T47D (cell line): ENCODE data around the gene MOB3C.

Experiments
- DNase-seq, 2 experiments: peaks; one replicate each; pipeline versions ENCODE4 v3.0.0 to v3.0.0-alpha.2; 2011 to 2012; ENCODE audit warnings: low read depth in 1 of 2, low spot score in 1 of 2
- JUND ChIP-seq: IDR thresholded peaks from 2 replicates; pipeline ENCODE4 v1.6.1; 2012; ENCODE audit warnings: low read depth
- in situ Hi-C: cut with HindIII; loops from 2 replicates; pipeline ENCODE4 v1.10.0; 2016; ENCODE audit warnings: low sequenced_read_pairs, low pct_unique_long_range_greater_than_20kb

MOB3C gene

DNA sequence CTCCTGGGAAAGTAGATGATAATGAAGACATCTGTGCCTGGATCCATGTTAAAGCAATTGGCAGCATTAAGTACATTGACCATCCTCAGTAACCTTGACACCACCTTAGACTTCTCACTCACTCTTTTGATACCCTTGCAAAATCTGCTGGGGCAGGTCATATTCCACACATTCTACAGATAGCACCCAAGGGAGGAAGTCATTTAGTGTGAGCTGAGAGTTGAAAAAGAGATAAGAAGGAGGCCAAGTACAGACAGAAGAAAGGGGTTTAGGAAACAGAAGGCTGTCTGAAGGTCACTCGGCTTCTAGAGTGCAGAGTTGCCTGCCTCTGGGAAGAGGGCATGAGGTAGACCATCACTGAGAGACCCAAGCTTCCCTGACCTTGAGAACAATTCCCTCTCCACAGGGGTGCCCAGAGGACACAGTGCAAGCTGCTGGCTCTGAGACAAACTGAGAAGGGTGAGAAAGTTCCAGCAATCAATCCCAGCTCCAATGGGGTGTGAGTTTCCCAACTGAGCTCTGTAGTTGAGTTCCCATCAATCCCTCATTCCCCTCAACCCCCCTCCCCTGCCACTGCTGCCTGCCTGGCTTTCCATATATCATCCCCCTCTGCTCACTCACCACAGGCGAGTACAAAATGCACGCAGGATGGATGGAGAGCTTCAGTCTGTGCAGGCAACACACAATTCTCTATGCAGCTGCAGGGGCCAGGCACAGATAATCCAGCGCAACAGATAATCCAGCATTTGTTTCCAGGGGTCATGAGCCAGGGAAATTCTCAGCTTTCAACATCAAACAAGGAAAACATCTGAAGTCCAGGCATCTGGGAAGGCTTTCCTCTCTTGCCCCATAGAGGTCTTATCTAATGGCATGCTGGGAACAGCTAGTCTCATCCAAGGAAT, 7.4 kb upstream of the MOB3C start:
- no peak for DNase-seq
- in situ Hi-C loops: no loop called here
- no peak for TF ChIP-seq JUND

DNA sequence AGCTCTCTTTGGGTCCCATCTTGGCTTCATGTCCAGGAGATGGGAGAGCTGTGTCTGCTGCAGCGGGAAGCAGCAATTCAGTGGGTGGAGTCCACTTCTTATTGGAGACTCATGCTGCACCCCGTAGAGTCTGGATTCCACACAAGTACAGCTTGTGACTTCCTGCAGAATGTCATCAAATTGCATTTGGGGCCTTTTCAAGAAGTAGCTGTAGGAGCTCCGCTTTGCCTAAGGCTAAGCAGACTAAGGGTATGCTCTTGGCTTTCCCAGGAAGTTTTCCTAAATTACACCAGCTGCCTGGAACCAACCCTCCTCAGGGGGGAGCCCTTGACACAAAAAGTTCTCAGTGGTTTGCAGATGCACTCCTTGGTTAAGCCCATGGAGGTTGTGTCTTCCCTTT, 5.7 kb upstream of the MOB3C start:
- no peak for TF ChIP-seq JUND
- in situ Hi-C loops: no loop called here
- DNase-seq: peak; percentile 15 to 60

DNA sequence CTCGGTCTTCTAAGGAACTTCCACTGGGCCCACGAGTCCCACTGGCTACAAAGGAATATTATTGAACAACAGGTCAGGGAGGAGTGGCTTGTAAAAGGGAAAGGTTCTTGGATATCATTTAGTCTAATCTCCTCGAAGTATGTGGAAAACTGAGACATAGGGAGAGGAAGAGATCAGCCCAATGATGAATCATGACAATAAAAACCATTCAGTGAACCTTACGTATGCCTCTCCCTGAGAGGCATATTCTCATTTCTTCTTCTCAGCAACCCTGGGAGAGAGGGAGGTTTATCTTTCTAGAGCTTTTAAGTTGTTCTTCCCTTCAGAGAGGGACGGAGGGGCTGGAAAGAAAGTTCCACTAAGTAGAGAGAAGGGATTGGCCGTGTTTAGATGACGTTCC, 5.3 kb upstream of the MOB3C start:
- no peak for DNase-seq
- in situ Hi-C loops: no loop called here
- TF ChIP-seq JUND: no peak

DNA sequence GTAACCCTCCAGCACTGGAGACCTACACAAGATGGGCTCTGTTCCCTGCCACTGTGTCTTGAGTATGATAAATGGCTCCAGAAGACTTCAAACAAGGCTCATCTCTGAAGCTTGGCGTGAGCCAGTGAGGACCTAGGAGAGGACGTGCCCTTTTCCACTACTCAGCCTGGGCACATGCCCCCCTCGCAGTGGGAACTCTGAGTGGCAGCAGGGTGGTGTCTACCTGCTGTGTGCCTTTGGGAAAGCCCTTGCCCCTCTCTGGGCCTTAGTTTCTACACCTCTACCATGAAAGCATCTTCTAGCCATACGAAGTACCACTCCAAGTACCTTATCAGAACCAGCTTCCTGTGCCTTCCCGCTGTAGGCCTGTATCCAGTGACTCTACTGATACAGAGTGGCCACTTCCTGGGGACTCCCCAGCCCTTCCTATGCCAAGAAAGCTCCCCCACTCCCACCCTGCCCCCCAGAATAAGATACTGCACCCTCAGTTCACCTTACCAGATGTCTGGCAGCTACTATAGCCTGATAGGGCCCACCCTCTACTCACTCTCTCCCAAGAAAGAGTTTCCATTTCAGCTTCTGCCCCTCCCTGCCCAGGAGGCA, 3.1 kb upstream of the MOB3C start:
- in situ Hi-C loops: no loop called here
- TF ChIP-seq JUND: no peak
- no peak for DNase-seq

DNA sequence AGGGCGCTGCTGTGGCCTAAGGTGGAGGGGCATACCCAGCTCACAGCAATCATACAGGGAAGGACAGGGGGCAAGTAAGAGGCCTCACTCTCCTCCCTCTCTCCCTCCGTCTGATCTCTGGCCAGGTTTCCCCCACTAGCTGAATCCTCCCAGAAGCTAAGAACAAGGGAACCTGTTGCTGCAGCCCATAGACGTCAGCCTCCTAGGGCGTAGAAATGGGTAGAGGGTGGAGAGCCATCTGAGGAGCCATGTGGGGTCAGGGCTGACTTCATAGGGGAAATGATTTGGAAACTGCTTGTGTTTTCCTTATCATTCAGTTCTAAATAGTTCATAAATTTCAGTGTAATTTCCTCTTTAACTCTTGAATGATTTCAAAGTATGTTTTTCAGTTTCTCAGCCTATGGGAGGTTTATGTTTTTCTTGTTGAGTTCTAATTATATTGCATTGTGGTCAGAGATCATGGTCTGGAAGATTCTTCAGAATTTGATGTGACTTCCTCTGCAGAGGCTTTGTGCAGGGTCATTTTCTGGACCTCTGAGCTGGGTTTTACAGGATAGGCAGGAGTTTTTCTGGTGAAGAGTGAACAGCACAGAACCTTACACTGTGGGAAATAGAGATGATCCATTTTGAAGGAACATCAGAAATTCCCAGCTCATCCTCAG, 2.3 kb upstream of the MOB3C start:
- TF ChIP-seq JUND: no peak
- DNase-seq: no peak
- in situ Hi-C loops: no loop called here

DNA sequence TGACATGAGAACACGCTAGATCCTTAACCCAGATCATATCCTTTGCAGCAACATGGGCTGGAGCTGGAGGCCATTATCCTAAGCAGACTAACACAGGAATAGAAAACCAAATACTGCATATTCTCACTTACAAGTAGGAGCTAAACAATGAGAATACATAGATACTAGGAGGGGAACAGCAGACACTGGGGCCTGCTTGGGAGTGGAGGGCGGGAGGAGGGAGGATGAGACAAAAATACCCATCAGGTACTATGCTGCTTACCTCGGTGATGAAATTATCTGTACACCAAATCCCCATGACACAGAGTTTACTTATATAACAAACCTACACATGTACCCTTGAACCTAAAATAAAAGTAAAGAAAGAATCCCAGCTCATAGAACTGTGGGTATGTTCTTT, 1.2 kb upstream of the MOB3C start:
- in situ Hi-C loops: no loop called here
- no peak for DNase-seq
- TF ChIP-seq JUND: no peak

DNA sequence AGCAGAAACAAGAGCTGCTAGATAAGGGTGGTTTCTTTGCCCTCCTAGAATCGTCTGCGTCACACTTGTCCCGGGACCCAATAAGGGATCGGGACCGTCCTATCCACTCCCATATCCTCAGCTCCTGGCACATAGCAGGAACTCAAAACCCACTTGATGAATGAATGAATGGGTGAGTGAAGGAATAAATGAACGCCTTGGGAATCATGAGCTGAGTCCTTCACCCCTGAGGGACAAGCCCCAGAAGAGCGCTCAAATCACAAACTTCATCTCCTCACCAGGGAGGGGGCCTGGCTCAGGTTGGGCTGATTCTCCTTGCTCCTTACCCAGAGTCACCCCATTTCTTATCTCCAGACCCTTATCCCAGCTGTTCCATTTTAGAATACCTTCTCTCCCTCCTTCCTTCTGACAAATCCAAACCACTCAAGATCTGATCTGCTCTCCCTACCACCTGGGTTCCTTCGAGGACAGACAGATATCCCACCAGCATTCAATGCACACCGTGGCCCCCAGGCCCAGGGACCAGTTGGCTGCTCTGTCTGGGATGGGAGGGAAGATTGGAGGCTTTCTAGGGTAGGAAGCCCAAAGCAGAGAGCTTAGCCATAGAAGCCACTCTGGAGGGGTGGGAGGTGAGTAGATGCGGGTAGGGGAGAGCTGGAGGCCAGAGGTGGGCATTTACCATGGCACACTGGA, 643 bp upstream of the MOB3C start:
- no peak for DNase-seq
- no peak for TF ChIP-seq JUND
- in situ Hi-C loops: no loop called here

DNA sequence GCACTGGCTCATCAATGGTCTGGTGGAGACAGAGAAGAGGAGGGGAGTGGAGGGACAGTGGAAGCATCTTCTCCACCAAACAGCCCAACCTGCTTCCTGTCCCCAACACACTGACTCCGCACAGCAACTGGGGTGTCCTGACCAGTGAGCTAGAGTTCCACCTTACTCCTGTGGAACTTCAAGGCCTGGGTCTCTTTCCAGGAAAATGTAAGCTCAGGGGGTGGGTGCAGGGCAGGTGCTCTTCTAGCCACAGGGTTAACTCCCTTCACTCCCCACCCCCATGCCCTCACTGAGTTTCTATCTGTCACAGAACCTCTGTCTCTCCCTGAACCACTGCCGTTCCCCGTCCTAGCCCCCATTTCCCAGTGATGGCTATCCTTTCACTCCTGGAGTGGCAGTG, 876 bp downstream of the MOB3C start:
- in situ Hi-C loops: no loop called here
- TF ChIP-seq JUND: no peak
- DNase-seq: no peak

DNA sequence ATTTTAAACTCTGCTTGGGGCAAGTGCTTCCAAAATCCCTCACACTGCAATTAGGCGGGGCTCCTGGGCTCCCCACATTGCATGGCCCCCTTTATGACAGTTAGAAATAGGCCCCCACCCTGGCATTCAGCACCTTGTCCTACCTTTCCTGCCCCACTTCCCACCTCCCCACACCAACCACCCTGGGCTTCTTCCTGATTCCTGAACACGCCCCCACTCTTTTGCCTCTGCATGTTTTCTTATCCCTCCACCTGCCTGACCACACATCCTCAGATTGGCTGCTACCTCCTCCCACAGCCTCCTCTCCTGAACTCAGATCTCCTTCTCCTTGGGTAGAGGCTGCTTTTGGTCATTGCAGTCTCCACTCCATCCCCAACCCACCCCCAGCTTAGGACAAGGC, 1.5 kb downstream of the MOB3C start:
- no peak for DNase-seq
- in situ Hi-C loops: no loop called here
- no peak for TF ChIP-seq JUND

DNA sequence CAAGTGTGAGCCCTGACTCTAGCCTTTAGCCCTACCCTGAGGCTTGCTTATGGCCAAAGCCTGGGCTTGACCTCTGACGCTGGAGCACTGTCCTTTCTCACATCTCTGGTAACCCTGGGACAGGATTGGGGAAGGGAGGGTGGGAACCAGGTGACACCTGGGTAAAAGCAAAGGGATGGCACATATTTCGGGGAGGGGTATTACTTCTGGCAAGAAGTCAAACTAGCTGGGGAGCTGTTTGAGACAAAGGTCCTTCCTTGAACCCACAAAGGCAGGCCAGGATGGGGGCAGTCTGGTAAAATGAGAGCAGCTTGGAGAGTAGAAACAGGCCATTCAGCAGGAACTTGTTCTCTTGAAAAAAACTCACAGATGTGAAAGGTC, 2.0 kb downstream of the MOB3C start:
- DNase-seq: no peak
- in situ Hi-C loops: no loop called here
- TF ChIP-seq JUND: no peak

DNA sequence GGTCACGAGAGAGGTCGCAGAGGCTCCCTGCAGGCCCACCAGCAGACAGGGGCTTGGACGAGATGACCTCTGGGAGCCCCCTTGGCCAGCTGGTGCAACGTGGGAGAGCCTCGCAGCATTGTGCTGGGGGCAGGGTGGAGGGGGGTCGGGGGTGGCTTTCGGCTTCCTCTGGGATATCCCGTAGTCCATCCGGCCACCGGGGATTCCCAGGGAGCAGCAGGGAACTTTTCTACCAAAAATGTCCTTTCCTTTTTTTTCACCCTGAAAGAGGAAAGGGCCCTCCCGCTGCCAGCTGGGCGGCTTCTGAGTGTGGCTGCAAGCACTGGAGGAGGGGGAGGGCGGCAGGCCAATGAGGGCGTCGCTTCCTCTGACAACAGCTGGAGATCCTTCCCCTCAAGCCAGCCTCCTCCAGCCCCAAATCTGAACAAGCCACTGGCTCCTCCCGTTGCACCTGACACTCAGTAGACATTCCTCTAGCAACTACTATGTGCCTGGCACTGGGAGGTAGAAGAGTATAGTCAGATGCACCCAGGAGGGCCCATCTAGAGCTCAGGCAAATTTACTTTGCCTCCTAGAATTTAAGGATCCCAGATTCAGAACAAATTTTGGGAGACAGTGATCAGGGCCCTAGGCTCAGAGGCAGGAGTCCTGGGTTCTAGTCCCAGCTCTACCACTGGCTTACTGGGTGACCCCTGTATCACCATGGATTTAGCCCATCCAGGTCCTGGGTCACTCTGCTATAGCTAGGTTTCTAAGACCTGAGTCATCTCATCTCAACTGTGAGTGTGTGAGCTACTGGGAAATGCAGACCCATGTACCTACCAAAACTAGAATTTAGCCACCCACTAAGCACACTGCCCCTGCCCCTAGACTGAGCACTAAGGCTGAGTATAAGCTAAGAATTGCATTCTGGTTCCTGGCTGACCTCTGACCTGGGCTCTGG, 2.7 kb downstream of the MOB3C start:
- DNase-seq: no peak
- in situ Hi-C loops: no loop called here
- no peak for TF ChIP-seq JUND
